NCI-H748 treated with DMSO at 0.1 percent for 48 hours (cell line): ENCODE data around the gene CHRNA3.
A peak's percentile ranks its signal among the peaks of the same experiment; 100 is the strongest.

Experiments
- DNase-seq: peaks from one replicate; lab custom pipeline; 2025; lab: John Stamatoyannopoulos, UW

Gene CHRNA3

GRCh38 chr15:78636378-78636859 lies 15.6 kb upstream of the CHRNA3 start:
- no peak for DNase-seq

GRCh38 chr15:78635346-78635745 lies 14.6 kb upstream of the CHRNA3 start:
- DNase-seq: no peak

- DNase-seq: no peak
Measured at GRCh38 chr15:78634210-78635145, 13.7 kb upstream of the CHRNA3 start.

- DNase-seq: no peak
Measured at GRCh38 chr15:78633348-78633747, 12.6 kb upstream of the CHRNA3 start.

- no peak for DNase-seq
Measured at GRCh38 chr15:78630886-78631633, 10.3 kb upstream of the CHRNA3 start.

GRCh38 chr15:78629716-78630065 lies 8.9 kb upstream of the CHRNA3 start:
- DNase-seq: no peak

GRCh38 chr15:78629031-78629715 lies 8.4 kb upstream of the CHRNA3 start:
- no peak for DNase-seq

GRCh38 chr15:78628227-78628626 lies 7.4 kb upstream of the CHRNA3 start:
- DNase-seq: no peak

- no peak for DNase-seq
Measured at GRCh38 chr15:78627348-78627747, 6.6 kb upstream of the CHRNA3 start.

- DNase-seq: no peak
Measured at GRCh38 chr15:78626381-78626995, 5.7 kb upstream of the CHRNA3 start.

- peak; percentile 5 for DNase-seq
Measured at GRCh38 chr15:78625606-78626280, 4.9 kb upstream of the CHRNA3 start.

- DNase-seq: no peak
Measured at GRCh38 chr15:78624651-78625590, 4.1 kb upstream of the CHRNA3 start.

- DNase-seq: no peak
Measured at GRCh38 chr15:78623786-78624497, 3.1 kb upstream of the CHRNA3 start.

GRCh38 chr15:78621810-78622402 lies 1.1 kb upstream of the CHRNA3 start:
- no peak for DNase-seq

GRCh38 chr15:78620021-78620526 lies 722 bp downstream of the CHRNA3 start:
- DNase-seq: no peak

- no peak for DNase-seq
Measured at GRCh38 chr15:78619022-78619950, 1.5 kb downstream of the CHRNA3 start.

- peak; percentile 41 for DNase-seq
Measured at GRCh38 chr15:78618490-78618934, 2.3 kb downstream of the CHRNA3 start.

GRCh38 chr15:78618064-78618463 lies 2.7 kb downstream of the CHRNA3 start:
- DNase-seq: no peak
